ENCODE results near the gene C1QTNF12.

Gene C1QTNF12

GRCh38 chr1:1281533-1282321, 35.2 kb upstream of the C1QTNF12 start:
- DNase-seq (ENCODE audit: low spot score) = no peak

- no peak for DNase-seq (ENCODE audit: low spot score)
Observed at GRCh38 chr1:1280782-1281481, 34.4 kb upstream of the C1QTNF12 start.

- DNase-seq (ENCODE audit: low spot score) = no peak
Observed at GRCh38 chr1:1279028-1279427, 32.5 kb upstream of the C1QTNF12 start.

- DNase-seq (ENCODE audit: low spot score) = no peak
Observed at GRCh38 chr1:1278620-1279019, 32.1 kb upstream of the C1QTNF12 start.

- DNase-seq (ENCODE audit: low spot score) = no peak
Observed at GRCh38 chr1:1275836-1276235, 29.3 kb upstream of the C1QTNF12 start.

- DNase-seq (ENCODE audit: low spot score) = no peak
Observed at GRCh38 chr1:1274931-1275431, 28.5 kb upstream of the C1QTNF12 start.

GRCh38 chr1:1274299-1274930, 27.9 kb upstream of the C1QTNF12 start:
- peak; percentile 61 for DNase-seq (ENCODE audit: low spot score)

- peak; percentile 100 for DNase-seq (ENCODE audit: low spot score)
Observed at GRCh38 chr1:1273512-1274298, 27.2 kb upstream of the C1QTNF12 start, which contains the start of gene UBE2J2. Gene UBE2J2, minus strand, starts transcription at chr1:1273854. Its CDS starts 5,862 bp downstream, at chr1:1267992.

GRCh38 chr1:1273209-1273511, 26.6 kb upstream of the C1QTNF12 start:
- DNase-seq (ENCODE audit: low spot score) = no peak

- DNase-seq (ENCODE audit: low spot score) = no peak
Observed at GRCh38 chr1:1272341-1273208, 26.1 kb upstream of the C1QTNF12 start.

- DNase-seq (ENCODE audit: low spot score) = no peak
Observed at GRCh38 chr1:1270813-1271212, 24.3 kb upstream of the C1QTNF12 start.

GRCh38 chr1:1268284-1268682, 21.8 kb upstream of the C1QTNF12 start:
- DNase-seq (ENCODE audit: low spot score) = no peak

- no peak for DNase-seq (ENCODE audit: low spot score)
Observed at GRCh38 chr1:1267488-1268283, 21.2 kb upstream of the C1QTNF12 start.

- DNase-seq (ENCODE audit: low spot score) = peak; percentile 75
Observed at GRCh38 chr1:1264868-1265272, 18.3 kb upstream of the C1QTNF12 start.

GRCh38 chr1:1264026-1264425, 17.5 kb upstream of the C1QTNF12 start:
- no peak for DNase-seq (ENCODE audit: low spot score)

GRCh38 chr1:1262758-1263157, 16.2 kb upstream of the C1QTNF12 start:
- no peak for DNase-seq (ENCODE audit: low spot score)

GRCh38 chr1:1262071-1262470, 15.5 kb upstream of the C1QTNF12 start:
- DNase-seq (ENCODE audit: low spot score) = no peak

- DNase-seq (ENCODE audit: low spot score) = no peak
Observed at GRCh38 chr1:1260843-1261560, 14.5 kb upstream of the C1QTNF12 start.

- DNase-seq (ENCODE audit: low spot score) = no peak
Observed at GRCh38 chr1:1259951-1260600, 13.6 kb upstream of the C1QTNF12 start.

Data from iPS-NIHi11 (cell line).